ENCODE data around the gene TMEM165.
"Not testable (repeated sequence)": the region's sequence is repeated elsewhere in the genome, so short reads cannot be mapped to it uniquely, and the experiment has no call there.

The TMEM165 gene

GRCh38 chr4:55359397-55359916 is 36.3 kb upstream of the TMEM165 start:
- H3K4me3 ChIP-seq (ENCODE audit: low read length): no peak overlapping the region
- no peak for DNase-seq (ENCODE audit: low read depth)
- no peak for TF ChIP-seq CTCF (conservative IDR thresholded peaks at IDR 0.05; ENCODE audit: low read depth, low read length)

GRCh38 chr4:55362938-55363337 is 32.8 kb upstream of the TMEM165 start:
- H3K4me3 ChIP-seq (ENCODE audit: low read length); DNase-seq (ENCODE audit: low read depth): not testable (repeated sequence)

GRCh38 chr4:55363691-55364351 is 31.9 kb upstream of the TMEM165 start:
- no peak for TF ChIP-seq CTCF (conservative IDR thresholded peaks at IDR 0.05; ENCODE audit: low read depth, low read length)
- no peak for DNase-seq (ENCODE audit: low read depth)
- no peak overlapping the region for H3K4me3 ChIP-seq (ENCODE audit: low read length)

- DNase-seq (ENCODE audit: low read depth): no peak
- H3K4me3 ChIP-seq (ENCODE audit: low read length): no peak overlapping the region
- no peak for TF ChIP-seq CTCF (conservative IDR thresholded peaks at IDR 0.05; ENCODE audit: low read depth, low read length)
Measured at GRCh38 chr4:55364691-55365344, 30.9 kb upstream of the TMEM165 start.

- no peak for DNase-seq (ENCODE audit: low read depth)
- H3K4me3 ChIP-seq (ENCODE audit: low read length): no peak overlapping the region
- no peak for TF ChIP-seq CTCF (conservative IDR thresholded peaks at IDR 0.05; ENCODE audit: low read depth, low read length)
Measured at GRCh38 chr4:55365345-55365728, 30.4 kb upstream of the TMEM165 start.

- no peak for TF ChIP-seq CTCF (conservative IDR thresholded peaks at IDR 0.05; ENCODE audit: low read depth, low read length)
- no peak for DNase-seq (ENCODE audit: low read depth)
Measured at GRCh38 chr4:55366621-55367020, 29.1 kb upstream of the TMEM165 start.

GRCh38 chr4:55367084-55367722 is 28.6 kb upstream of the TMEM165 start:
- TF ChIP-seq CTCF (conservative IDR thresholded peaks at IDR 0.05; ENCODE audit: low read depth, low read length): no peak
- DNase-seq (ENCODE audit: low read depth): no peak
- no peak overlapping the region for H3K4me3 ChIP-seq (ENCODE audit: low read length)

More at GRCh38 chr4:55366621-55367020, 29.1 kb upstream of the TMEM165 start:
- H3K4me3 ChIP-seq (ENCODE audit: low read length): no peak overlapping the region
